RPMI7951 (cell line): ENCODE measurements around the gene LRIG1. TPM values are rescaled to one million over a fixed set of nuclear protein-coding genes. Genes with fewer than 3 reads are reported as not detected.

Experiments used
- DNase-seq: peaks from one replicate; pipeline ENCODE4 v3.0.0-alpha.2; 2012; ENCODE audit warnings: low read depth
- total RNA-seq: library from RNA; depleted of rRNA; stranded (reverse); fragments of >200 nt; shearing (Covaris generic); gene quantifications from 2 replicates; pipeline ENCODE4 v1.2.3, GENCODE V29; 2014

Gene LRIG1
- total RNA-seq, 1 experiment from 2014 or later: 56.7 TPM

DNA sequence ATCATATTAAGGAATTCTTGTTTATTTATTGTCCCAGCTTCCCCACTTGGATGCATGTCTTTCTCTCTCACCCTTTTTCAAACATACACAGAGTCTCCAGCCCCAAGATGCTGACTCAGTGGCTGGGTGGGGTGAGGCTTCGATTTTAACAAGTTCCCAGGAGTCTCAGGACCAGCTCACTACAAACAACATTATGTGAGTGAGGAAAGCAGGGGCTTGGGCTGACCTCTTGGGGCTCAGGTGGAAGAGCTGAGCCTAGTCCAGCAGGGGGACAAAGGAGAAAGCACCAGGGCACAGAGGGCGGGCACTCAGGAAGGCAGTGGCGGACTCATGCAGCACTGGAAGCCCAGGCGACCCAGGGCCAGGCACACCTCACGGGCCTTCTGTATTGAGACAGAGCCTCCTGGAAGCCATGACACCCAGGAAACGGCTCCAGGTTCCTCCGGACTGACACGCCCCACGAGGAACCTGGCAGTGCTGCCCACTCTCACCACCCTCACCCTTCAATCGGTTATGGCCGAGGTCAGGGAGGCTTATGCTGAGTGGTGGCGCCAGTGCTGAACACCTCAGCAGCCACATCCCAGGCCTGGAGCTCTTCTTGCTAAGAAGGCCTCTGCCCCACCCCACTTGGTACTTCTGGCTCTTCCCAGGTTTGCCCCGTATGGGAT is 97.4 kb downstream of the LRIG1 start:
- no peak for DNase-seq

DNA sequence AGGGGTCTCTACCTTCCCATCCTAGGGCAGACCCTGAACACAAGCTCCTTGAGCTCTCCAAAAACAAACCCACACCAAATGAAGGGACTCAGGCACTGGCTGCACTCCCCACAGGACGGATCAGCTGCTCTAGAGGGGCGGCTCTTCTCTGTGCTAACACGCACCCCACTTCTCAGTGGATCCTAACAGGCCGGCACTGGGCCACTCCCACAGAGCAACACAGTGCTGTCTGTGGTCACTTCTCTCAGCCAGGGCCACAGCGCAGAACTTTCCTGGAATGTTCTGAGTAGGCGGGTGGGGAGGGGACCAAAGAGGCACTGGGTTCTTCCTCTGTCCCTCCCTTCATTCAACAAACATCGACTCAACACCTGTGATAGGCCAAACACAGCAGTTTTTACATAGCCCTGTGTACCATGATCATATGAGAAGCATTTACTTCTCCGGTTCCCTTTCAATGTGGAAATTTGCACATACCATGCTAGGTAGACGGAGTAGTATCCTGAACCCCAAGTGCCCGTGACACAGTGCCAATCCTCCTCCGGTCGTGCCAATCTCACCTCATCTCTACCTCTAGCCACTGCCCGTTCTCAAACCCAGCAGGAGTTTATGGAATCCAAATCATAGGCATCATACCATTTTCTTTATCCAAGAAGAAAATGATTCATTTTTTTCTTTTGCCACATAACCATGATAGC is 98.1 kb downstream of the LRIG1 start:
- DNase-seq: no peak

- no peak for DNase-seq
Observed at GRCh38 chr3:66401675-66402491, 98.9 kb downstream of the LRIG1 start.

- peak; percentile 80 for DNase-seq
Observed at GRCh38 chr3:66401157-66401550, 99.7 kb downstream of the LRIG1 start.

GRCh38 chr3:66400411-66401156 is 100.2 kb downstream of the LRIG1 start:
- no peak for DNase-seq

DNA sequence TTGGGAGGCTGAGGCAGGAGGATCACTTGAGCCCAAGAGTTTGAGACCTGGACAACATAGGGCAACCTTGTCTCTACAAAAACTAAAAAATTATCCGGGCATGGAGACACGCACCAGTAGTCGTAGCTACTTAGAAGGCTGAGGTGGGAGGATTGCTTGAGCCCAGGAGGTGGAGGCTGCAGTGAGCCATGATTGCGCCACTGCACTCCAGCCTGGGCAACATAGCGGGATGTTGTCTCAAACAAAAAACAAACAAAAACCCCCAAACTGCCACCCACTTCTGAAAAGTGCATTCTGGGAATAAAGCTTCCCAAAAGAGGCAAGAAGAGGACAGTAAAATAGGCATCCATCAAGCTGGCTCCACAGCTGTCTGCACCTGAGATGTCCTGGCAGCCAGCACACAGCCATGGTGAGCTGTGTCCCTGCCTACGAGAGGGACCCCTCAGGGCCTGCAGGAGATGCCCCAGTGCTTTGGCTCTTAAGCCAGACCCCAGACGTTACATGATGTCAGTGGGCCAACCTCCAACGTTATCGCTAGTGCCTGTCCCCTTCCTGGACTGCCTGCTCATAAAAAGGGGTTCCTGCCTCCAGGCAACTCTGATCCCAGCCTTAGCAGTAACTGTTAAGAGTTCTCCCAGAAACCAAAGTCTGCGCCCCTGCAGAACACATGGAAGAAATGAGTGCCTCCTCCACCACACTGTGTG is 101.1 kb downstream of the LRIG1 start:
- DNase-seq: no peak

- peak; percentile 89 for DNase-seq
Observed at GRCh38 chr3:66398228-66399025, 102.4 kb downstream of the LRIG1 start.

GRCh38 chr3:66397745-66398144 is 103.1 kb downstream of the LRIG1 start:
- DNase-seq: peak; percentile 44

DNA sequence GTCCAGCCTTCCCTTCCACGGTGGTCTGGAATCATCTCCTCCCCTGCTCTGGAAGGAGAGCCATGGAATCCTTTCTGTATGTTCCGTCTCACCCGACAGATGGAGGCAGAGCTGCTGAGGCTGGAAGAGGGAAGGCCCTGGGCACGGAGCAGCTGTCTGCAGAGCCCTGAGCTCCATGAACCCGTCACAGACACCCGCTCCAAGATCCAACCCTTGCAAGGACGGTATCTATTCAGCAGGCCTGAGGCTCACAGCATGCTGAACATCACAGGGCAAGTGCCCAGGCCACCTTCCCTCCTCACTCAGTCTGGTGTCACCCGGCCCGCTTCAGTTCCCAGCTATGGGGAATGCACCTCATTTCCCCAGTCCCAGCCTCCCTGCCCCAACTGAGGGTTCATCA is 103.9 kb downstream of the LRIG1 start:
- no peak for DNase-seq

- DNase-seq: peak; percentile 59
Observed at GRCh38 chr3:66396161-66396760, 104.6 kb downstream of the LRIG1 start.

GRCh38 chr3:66395635-66396034 is 105.2 kb downstream of the LRIG1 start:
- DNase-seq: no peak

DNA sequence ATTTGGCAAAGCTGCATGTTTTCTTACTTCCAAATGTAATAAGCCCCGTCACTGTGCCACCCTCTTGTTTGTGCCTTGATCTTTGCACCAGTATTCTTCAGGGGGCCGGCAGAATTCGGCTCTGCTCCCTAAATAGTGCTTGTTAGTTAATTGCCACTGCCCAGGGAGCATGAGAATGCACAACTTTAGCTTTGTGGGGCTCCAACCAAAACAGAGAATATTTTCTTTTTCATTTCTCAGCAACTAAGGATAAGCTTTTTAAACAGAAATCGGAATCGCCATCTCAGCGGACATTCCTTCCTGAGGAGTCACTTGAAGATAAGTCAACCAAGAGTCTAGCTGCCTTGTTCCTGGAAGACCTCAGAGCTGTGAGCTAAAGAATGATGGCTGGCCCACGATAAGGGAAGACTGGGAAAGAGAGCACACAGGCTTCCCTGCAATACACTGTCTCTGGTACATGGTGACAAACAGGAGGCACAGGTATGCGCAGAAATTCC is 106.0 kb downstream of the LRIG1 start:
- no peak for DNase-seq

DNA sequence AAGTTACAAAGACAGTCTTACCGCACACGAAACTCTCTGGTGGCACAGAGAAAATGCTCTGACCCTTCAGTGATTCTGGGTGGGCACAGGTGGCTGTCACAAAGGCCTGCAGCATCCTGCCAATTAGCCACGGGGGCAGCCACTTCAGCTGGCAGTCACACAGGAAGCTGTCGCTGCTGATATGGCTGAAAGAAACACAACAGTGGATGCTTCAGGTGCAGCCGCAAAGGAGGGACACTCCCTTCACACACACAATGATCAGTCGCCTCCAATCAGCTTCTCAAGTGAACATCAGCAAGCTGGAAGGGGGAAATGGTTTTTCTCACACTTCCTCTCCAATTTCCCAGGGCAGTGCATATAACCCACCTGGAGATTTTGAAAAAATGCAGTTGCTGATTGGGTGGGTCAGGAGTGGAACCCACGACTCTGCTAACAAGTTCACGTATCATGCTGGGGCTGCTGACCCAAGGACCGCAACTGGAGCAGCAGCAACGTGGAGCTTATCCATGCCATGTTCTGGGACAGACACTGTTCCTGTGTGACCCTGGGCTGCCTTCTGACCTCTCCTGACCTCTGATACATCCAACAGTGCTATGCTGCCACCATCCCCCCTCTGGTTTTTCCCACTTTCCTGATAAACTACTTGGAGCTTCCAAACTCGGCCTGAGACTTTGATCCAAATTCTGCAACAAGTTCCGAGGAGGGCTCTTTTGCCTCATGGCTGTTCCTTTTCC is 106.6 kb downstream of the LRIG1 start:
- no peak for DNase-seq

DNA sequence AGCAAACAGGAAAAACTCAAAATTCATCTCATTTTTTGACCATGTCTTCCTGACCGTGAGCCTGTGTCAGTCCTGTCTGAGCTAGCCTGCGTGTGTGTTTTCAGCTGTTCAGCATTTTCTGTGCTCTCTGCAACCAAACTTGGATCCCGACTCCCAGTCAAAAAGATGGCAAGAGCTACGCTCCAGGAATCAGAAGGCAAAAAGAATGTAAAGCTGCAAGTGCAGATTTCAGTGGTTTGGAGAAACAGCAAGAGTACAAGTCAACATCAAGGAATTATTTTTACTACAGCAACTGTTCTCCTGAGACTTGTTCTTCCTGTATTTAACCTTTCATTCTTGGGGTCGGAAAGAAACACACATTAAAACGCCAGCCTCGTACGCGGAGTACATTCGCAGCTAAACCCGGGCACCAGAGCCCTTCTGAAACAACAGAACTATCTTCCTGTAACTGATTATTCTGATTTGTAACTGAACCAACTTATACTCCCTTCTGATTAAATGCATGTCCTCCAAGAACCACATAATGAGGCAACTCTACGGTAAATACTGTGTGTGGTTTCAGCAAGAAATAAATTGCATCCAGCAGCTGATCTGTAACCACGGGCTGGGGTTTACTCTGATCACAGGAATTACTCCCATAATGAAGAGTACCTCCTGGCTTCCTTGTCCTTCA is 107.4 kb downstream of the LRIG1 start:
- no peak for DNase-seq

- no peak for DNase-seq
Observed at GRCh38 chr3:66392966-66393332, 107.9 kb downstream of the LRIG1 start.

- no peak for DNase-seq
Observed at GRCh38 chr3:66392512-66392911, 108.3 kb downstream of the LRIG1 start.

- DNase-seq: no peak
Observed at GRCh38 chr3:66390013-66390412, 110.8 kb downstream of the LRIG1 start.

DNA sequence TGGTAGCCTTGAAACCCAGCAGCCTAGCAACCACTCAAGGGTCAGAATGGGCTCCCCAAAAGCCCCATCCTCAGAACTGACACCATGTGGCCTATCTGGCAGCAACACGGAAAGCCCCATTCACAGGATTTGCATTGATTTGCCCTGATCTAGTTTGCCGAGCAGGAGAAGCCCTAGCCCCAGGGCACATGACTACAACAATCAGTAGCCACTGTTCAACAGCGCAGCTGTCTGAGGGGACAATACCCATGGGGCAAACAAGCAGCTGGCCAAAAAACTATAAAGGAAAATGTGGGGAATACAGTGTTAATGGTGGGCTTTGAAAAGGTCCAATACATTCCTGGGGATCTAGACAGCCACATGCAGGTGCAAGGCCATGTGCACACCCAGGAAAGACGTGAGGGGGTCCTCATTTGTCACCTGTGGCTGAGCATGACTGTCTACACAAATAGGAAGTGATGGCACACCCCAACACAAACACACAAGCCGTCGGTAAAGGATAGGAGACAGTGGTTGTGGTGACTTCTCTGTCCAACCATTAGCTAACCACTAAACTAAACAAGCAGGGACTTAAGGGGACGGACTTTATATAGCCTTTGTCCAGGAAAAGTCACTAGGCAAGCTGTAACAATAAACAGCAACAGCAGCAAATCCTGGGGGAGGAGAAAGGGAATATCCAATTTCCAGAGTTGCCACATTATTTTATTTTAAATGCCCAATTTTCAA is 113.7 kb downstream of the LRIG1 start:
- DNase-seq: peak; percentile 85
